DND-41 (cell line): ENCODE results near the gene TTLL5.

Experiments
- ATAC-seq: fragments of 200-7000 bp; cut with Tn5 transposase; 3 replicates; pipeline ENCODE4 v1.9.1; 2021; ENCODE audit warnings: low read depth; ENCODE audit not compliant: insufficient read depth
- DNase-seq: peaks from one replicate; pipeline ENCODE4 v3.0.0-alpha.2; 2020
- H2AFZ ChIP-seq: 2 replicates; pipeline ENCODE4 v1.6.0; 2012; ENCODE audit warnings: low read depth, low read length
- H3K27ac ChIP-seq: 2 replicates; pipeline ENCODE4 v1.5.1; 2012; ENCODE audit warnings: low read length, inconsistent platforms
- H3K27me3 ChIP-seq: fragments of 200-600 bp; sonication (generic); 2 replicates; pipeline ENCODE4 v1.6.0; 2012; ENCODE audit warnings: low read length, mild to moderate bottlenecking, inconsistent platforms; ENCODE audit not compliant: insufficient read depth, poor library complexity
- H3K36me3 ChIP-seq: 2 replicates; pipeline ENCODE4 v1.5.1; 2012; ENCODE audit warnings: low read length, inconsistent platforms; ENCODE audit not compliant: insufficient read depth
- H3K4me1 ChIP-seq: 2 replicates; pipeline ENCODE4 v1.5.1; 2012; ENCODE audit warnings: mild to moderate bottlenecking, low read length; ENCODE audit not compliant: insufficient read depth
- H3K4me2 ChIP-seq: 2 replicates; pipeline ENCODE4 v1.6.0; 2012; ENCODE audit warnings: mild to moderate bottlenecking, moderate library complexity, low read length, inconsistent platforms; ENCODE audit not compliant: insufficient read depth
- H3K4me3 ChIP-seq, 2 experiments: fragments of 200-600 bp in 1 of 2; shearing (Covaris generic) in 1 of 2; 2 replicates each; pipeline ENCODE4 v1.5.1; 2012 to 2016; ENCODE audit warnings: inconsistent platforms in 2 of 2, low read length in 2 of 2, mild to moderate bottlenecking in 2 of 2, low read depth in 1 of 2, moderate library complexity in 1 of 2
- H3K79me2 ChIP-seq: 2 replicates; pipeline ENCODE4 v1.6.0; 2012; ENCODE audit warnings: low read length, inconsistent platforms; ENCODE audit not compliant: insufficient read depth
- H3K9ac ChIP-seq: 2 replicates; pipeline ENCODE4 v1.6.0; 2012; ENCODE audit warnings: low read depth, mild to moderate bottlenecking, inconsistent platforms, low read length, moderate library complexity
- H3K9me3 ChIP-seq: 2 replicates; pipeline ENCODE4 v1.5.1; 2012; ENCODE audit warnings: low read length, moderate library complexity, mild to moderate bottlenecking, inconsistent platforms; ENCODE audit not compliant: insufficient read depth, severe bottlenecking
- H4K20me1 ChIP-seq: 2 replicates; pipeline ENCODE4 v1.6.0; 2012; ENCODE audit warnings: low read length; ENCODE audit not compliant: insufficient read depth
- EZH2 ChIP-seq: IDR thresholded peaks from 3 replicates; pipeline ENCODE4 v1.6.1; 2012; ENCODE audit warnings: borderline replicate concordance, low read depth, mild to moderate bottlenecking, moderate library complexity, low read length, inconsistent platforms; ENCODE audit not compliant: severe bottlenecking
- TF ChIP-seq, protein P1 (sequence below): IDR thresholded peaks from 2 replicates; pipeline ENCODE4 v1.5.1; 2012; ENCODE audit warnings: borderline replicate concordance, low read length, moderate library complexity, mild to moderate bottlenecking; ENCODE audit not compliant: poor library complexity, severe bottlenecking; ENCODE audit errors: extremely low read depth

Gene TTLL5

DNA sequence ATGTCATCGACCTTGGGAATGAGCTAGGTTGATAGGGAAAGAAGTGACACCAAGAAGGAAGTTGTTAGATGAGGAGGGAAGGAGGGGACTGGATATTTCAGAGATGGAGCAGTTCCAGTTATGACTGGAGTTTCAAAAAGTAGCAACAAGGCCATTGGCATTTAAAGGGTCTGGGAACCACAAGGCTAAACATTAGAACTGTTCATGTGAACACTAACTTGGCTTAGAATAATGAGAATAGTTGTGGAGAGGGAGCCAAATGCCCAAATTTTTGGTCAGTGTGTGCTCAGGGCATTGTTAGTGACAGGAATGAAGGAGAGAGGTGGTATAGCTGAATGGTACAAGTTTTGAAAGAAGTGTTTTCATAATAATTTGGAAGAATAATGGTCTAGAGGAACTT, 341.3 kb downstream of the TTLL5 start:
- Histone ChIP-seq H3K36me3 (peaks cover 25% of the 10 kb centered on the region; the same call in 1 of the 2 replicates), H3K79me2 (no peaks in the 10 kb centered on the region), H3K4me3 (no peak overlapping the region), H3K9ac (no peak overlapping the region), H3K4me2 (no peak overlapping the region), H3K9me3 (peaks cover 3% of the 10 kb centered on the region), H3K4me1 (no peaks in the 10 kb centered on the region), H2AFZ (no peak overlapping the region), H3K27me3 (no peaks in the 10 kb centered on the region), H4K20me1 (no peaks in the 10 kb centered on the region), H3K27ac (no peak overlapping the region)
- ATAC-seq, result no peak
- no peak for DNase-seq
- TF ChIP-seq, protein P1, sequence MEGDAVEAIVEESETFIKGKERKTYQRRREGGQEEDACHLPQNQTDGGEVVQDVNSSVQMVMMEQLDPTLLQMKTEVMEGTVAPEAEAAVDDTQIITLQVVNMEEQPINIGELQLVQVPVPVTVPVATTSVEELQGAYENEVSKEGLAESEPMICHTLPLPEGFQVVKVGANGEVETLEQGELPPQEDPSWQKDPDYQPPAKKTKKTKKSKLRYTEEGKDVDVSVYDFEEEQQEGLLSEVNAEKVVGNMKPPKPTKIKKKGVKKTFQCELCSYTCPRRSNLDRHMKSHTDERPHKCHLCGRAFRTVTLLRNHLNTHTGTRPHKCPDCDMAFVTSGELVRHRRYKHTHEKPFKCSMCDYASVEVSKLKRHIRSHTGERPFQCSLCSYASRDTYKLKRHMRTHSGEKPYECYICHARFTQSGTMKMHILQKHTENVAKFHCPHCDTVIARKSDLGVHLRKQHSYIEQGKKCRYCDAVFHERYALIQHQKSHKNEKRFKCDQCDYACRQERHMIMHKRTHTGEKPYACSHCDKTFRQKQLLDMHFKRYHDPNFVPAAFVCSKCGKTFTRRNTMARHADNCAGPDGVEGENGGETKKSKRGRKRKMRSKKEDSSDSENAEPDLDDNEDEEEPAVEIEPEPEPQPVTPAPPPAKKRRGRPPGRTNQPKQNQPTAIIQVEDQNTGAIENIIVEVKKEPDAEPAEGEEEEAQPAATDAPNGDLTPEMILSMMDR, result no peak
- no peak for TF ChIP-seq EZH2
